ENCODE measurements around the gene ZNF512. TPM values are rescaled to one million over a fixed set of nuclear protein-coding genes. Genes with fewer than 3 reads are reported as not detected.

Gene ZNF512
- total RNA-seq, 2 donors from 2014 or later = 11.9 to 63.3 TPM

DNA sequence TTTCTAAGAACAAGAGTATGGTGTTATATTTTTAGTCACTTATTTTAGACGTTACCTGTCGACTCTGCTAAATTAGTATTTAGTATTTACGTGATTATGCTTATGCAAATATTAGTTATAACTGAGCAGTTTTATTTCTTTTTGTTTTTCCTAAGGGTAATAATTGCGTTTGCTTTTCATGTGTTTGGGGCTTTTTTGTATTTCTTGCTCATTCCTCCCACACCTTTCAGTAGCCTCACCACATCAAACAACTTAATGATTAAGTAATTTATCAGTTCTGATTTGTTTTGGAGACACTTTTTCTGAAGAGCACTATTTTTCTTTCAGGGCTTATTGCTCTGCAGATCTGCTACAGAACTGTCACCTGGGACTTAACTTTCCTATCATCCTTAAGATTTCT lies 88.4 kb downstream of the ZNF512 start:
- intact Hi-C loops (cut with DNase I) = no loop called here

More for the DNA sequence above, 88.4 kb downstream of the ZNF512 start:
- H3K4me3 ChIP-seq = no peak overlapping the region
- no peaks in the 10 kb centered on the region for H3K4me1 ChIP-seq
- no peak for TF ChIP-seq POLR2A (IDR thresholded peaks at IDR 0.05)
- TF ChIP-seq, protein P1, sequence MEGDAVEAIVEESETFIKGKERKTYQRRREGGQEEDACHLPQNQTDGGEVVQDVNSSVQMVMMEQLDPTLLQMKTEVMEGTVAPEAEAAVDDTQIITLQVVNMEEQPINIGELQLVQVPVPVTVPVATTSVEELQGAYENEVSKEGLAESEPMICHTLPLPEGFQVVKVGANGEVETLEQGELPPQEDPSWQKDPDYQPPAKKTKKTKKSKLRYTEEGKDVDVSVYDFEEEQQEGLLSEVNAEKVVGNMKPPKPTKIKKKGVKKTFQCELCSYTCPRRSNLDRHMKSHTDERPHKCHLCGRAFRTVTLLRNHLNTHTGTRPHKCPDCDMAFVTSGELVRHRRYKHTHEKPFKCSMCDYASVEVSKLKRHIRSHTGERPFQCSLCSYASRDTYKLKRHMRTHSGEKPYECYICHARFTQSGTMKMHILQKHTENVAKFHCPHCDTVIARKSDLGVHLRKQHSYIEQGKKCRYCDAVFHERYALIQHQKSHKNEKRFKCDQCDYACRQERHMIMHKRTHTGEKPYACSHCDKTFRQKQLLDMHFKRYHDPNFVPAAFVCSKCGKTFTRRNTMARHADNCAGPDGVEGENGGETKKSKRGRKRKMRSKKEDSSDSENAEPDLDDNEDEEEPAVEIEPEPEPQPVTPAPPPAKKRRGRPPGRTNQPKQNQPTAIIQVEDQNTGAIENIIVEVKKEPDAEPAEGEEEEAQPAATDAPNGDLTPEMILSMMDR (IDR thresholded peaks at IDR 0.05) = no peak
- no peak overlapping the region for H3K27ac ChIP-seq
- H3K36me3 ChIP-seq (replicated peaks in 1 of 2; ENCODE audit: insufficient read depth in 1 of 2, low read depth in 2 of 2) = peaks cover 9 to 25% of the 10 kb centered on the region in 2 donors
- no peak for ATAC-seq
- no peak for DNase-seq
- 84 to 89% methylated on average over 4 of the region's 4 CpGs for WGBS, 2 donors
- no peaks in the 10 kb centered on the region for H3K27me3 ChIP-seq
- no peaks in the 10 kb centered on the region for H3K9me3 ChIP-seq

Small RNA genes within 50 kb of the gene (small RNA-seq; reads per million reads assigned to genes)
- gene RF00340 = not detected

Other genes starting within 250 kb of the ZNF512 start
- 10 to 100 TPM; 26.2 to 73.2 TPM for gene GTF3C2, start 226.3 kb upstream of the ZNF512 start, total RNA-seq
- gene EIF2B4, start 212.7 kb upstream of the ZNF512 start, total RNA-seq = 10 to 100 TPM; 24.9 to 39.2 TPM
- 10 to 100 TPM; 50.4 to 70.8 TPM for gene SNX17, start 212.4 kb upstream of the ZNF512 start, total RNA-seq
- 10 to 100 TPM; 11.7 to 22.1 TPM for gene ZNF513, start 202.3 kb upstream of the ZNF512 start, total RNA-seq
- gene PPM1G, start 173.5 kb upstream of the ZNF512 start, total RNA-seq = 10 to 100 TPM; 36.3 to 49.4 TPM
- 10 to 100 TPM; 34.2 to 36.6 TPM for gene NRBP1, start 154.4 kb upstream of the ZNF512 start, total RNA-seq
- 10 to 100 TPM; 11.9 to 25.2 TPM for gene KRTCAP3, start 140.7 kb upstream of the ZNF512 start, total RNA-seq
- 10 to 100 TPM; 14.3 to 41.2 TPM for gene IFT172, start 93.3 kb upstream of the ZNF512 start, total RNA-seq
- gene FNDC4, start 87.8 kb upstream of the ZNF512 start, total RNA-seq = 10 to 100 TPM; 10.4 to 20.8 TPM
- gene GCKR, start 86.2 kb upstream of the ZNF512 start, total RNA-seq = 1 to 10 TPM in 1 of 2 donors, not detected in 1; 1.6 TPM
- gene CCDC121, start 46.0 kb downstream of the ZNF512 start, total RNA-seq = 1 to 10 TPM; 1.3 to 2.1 TPM
- gene GPN1, start 46.0 kb downstream of the ZNF512 start, total RNA-seq = 10 to 100 TPM in 1 of 2 donors, 1 to 10 TPM in 1; 9.9 to 17.9 TPM
- 10 to 100 TPM; 18.4 to 29.3 TPM for gene SUPT7L, start 80.6 kb downstream of the ZNF512 start, total RNA-seq
- 10 to 100 TPM; 15.6 to 22.4 TPM for gene SLC4A1AP, start 80.8 kb downstream of the ZNF512 start, total RNA-seq
- gene MRPL33, start 188.7 kb downstream of the ZNF512 start, total RNA-seq = 10 to 100 TPM; 26.5 to 92.0 TPM